Stimulated activated CD8-positive, alpha-beta memory T cell treated with anti-CD3 and anti-CD28 coated beads, Interleukin-12 subunit alpha, Interleukin-12 subunit beta, amount 100 ng/mL, for 24 hours (primary cell): ENCODE data around the gene TUBGCP2.

Experiments used
- DNase-seq: peaks from one replicate; pipeline ENCODE4 v3.0.0-alpha.2; 2020; ENCODE audit errors: extremely low read depth

The TUBGCP2 gene

GRCh38 chr10:133230044-133230361 is 78.7 kb downstream of the TUBGCP2 start, which contains the start of gene UTF1:
Gene UTF1, plus strand, starts transcription at chr10:133230217. Its CDS starts 72 bp downstream, at chr10:133230289.
- DNase-seq = no peak

- DNase-seq = no peak
Measured at GRCh38 chr10:133229265-133230043, 79.2 kb downstream of the TUBGCP2 start.
